A549 (cell line): ENCODE measurements around the gene RXRA. TPM values are rescaled to one million over a fixed set of nuclear protein-coding genes. Genes with fewer than 3 reads are reported as not detected.

Experiments used
- ATAC-seq, 2 experiments: fragments of 200-7000 bp in 1 of 2; fragments of >200 bp in 1 of 2; cut with Nextera tagmentation in 1 of 2; cut with Tn5 transposase in 1 of 2; 3 replicates each; pipeline versions ENCODE4 v1.8.0 to v1.9.1; 2018 to 2020; ENCODE audit warnings: mild to moderate bottlenecking in 1 of 2, moderate library complexity in 1 of 2
- CTCF ChIA-PET: fragments of 300-600 bp; sonication (Branson Sonifier 250); formaldehyde crosslinking; extraction: SDS; loops from one replicate; lab custom pipeline; 2021; ENCODE audit warnings: antibody characterized with exemption, inconsistent platforms; lab: Yijun Ruan, JAX
- POLR2A ChIA-PET: fragments of 350-600 bp; formaldehyde crosslinking; extraction: SDS; loops from one replicate; lab custom pipeline; 2021; ENCODE audit warnings: antibody characterized with exemption, inconsistent platforms; lab: Yijun Ruan, JAX
- DNase-seq, 2 experiments: peaks; one replicate each; pipeline versions ENCODE4 v3.0.0 to v3.0.0-alpha.2; 2011 to 2016; ENCODE audit warnings: low read depth in 1 of 2, low spot score in 1 of 2
- FAIRE-seq: peaks from 2 replicates; lab custom pipeline; 2011; peaks lifted over from hg19 to GRCh38; lab: Jason Lieb, UNC
- H3K27ac ChIP-seq, 2 experiments: fragments of >200 bp; sonication (Bioruptor Twin); formaldehyde crosslinking; 3 replicates each; pipeline ENCODE4 v1.5.1; 2016 to 2017
- H3K4me1 ChIP-seq: fragments of >200 bp; sonication (Bioruptor Twin); formaldehyde crosslinking; 3 replicates; pipeline ENCODE4 v1.6.1; 2016
- H3K4me2 ChIP-seq: fragments of >200 bp; sonication (Bioruptor Twin); formaldehyde crosslinking; 3 replicates; pipeline ENCODE4 v1.6.1; 2016
- H3K4me3 ChIP-seq: fragments of >200 bp; sonication (Bioruptor Twin); formaldehyde crosslinking; 3 replicates; pipeline ENCODE4 v1.5.1; 2016
- H3K9me3 ChIP-seq: fragments of >200 bp; sonication (Bioruptor Twin); formaldehyde crosslinking; 3 replicates; pipeline ENCODE4 v1.6.1; 2016
- BCL3 ChIP-seq: fragments of >200 bp; sonication (Bioruptor Twin); formaldehyde crosslinking; IDR thresholded peaks from 3 replicates; pipeline ENCODE4 v1.6.1; 2016
- BHLHE40 ChIP-seq: IDR thresholded peaks from 2 replicates; pipeline ENCODE4 v1.6.1; 2012; ENCODE audit warnings: low read depth, low read length, inconsistent platforms
- CBX8 ChIP-seq: fragments of 200-600 bp; sonication (generic); IDR thresholded peaks from 2 replicates; pipeline ENCODE4 v1.6.1; 2016
- CEBPB ChIP-seq, 2 experiments: fragments of >200 bp in 1 of 2; sonication (Bioruptor Twin) in 1 of 2; formaldehyde crosslinking in 1 of 2; IDR thresholded peaks; 2 replicates each; pipeline ENCODE4 v1.6.1; 2012 to 2016
- CTCF ChIP-seq: fragments of >200 bp; sonication (Bioruptor Twin); formaldehyde crosslinking; IDR thresholded peaks from 3 replicates; pipeline ENCODE4 v1.5.1; 2016
- EHF ChIP-seq: fragments of 250-450 bp; sonication (Bioruptor Pico); IDR thresholded peaks from 2 replicates; pipeline ENCODE4 v1.5.0; 2020; ENCODE audit warnings: mild to moderate bottlenecking
- EP300 ChIP-seq, 2 experiments: fragments of >200 bp; sonication (Bioruptor Twin); formaldehyde crosslinking; IDR thresholded peaks; 2 replicates in 1 of 2; 3 replicates in 1 of 2; pipeline ENCODE4 v1.6.1; 2016 to 2017
- HEYL ChIP-seq: fragments of 250-450 bp; sonication (Bioruptor Pico); IDR thresholded peaks from 2 replicates; pipeline ENCODE4 v1.8.0; 2021; ENCODE audit warnings: mild to moderate bottlenecking, moderate library complexity
- HMGXB4 ChIP-seq: fragments of 250-450 bp; sonication (Bioruptor Pico); IDR thresholded peaks from 2 replicates; pipeline ENCODE4 v1.5.0; 2021; ENCODE audit warnings: mild to moderate bottlenecking, moderate library complexity, borderline replicate concordance
- JUN ChIP-seq, 2 experiments: fragments of >200 bp; sonication (Bioruptor Twin); formaldehyde crosslinking; IDR thresholded peaks; 2 replicates in 1 of 2; 3 replicates in 1 of 2; pipeline ENCODE4 v1.6.1; 2016 to 2017
- MAZ ChIP-seq: fragments of 150-350 bp; IDR thresholded peaks from 2 replicates; pipeline ENCODE4 v1.6.1; 2014; ENCODE audit warnings: antibody characterized with exemption, low read depth, low read length, borderline replicate concordance
- MYC ChIP-seq: IDR thresholded peaks from 2 replicates; pipeline ENCODE4 v1.6.1; 2012; ENCODE audit warnings: mild to moderate bottlenecking, inconsistent platforms, low read length, improper control_type of control experiment, borderline replicate concordance
- PBX3 ChIP-seq: IDR thresholded peaks from 2 replicates; pipeline ENCODE4 v1.6.1; 2012
- POLR2A ChIP-seq: IDR thresholded peaks from 2 replicates; pipeline ENCODE4 v1.6.1; 2012; ENCODE audit warnings: mild to moderate bottlenecking, low read length
- RARB ChIP-seq: fragments of 250-450 bp; sonication (Bioruptor Pico); IDR thresholded peaks from 2 replicates; pipeline ENCODE4 v1.8.0; 2021; ENCODE audit warnings: mild to moderate bottlenecking, moderate library complexity
- REST ChIP-seq: fragments of 200-600 bp; sonication (generic); IDR thresholded peaks from 2 replicates; pipeline ENCODE4 v1.6.1; 2016; ENCODE audit warnings: antibody characterized with exemption, mild to moderate bottlenecking, moderate library complexity
- SREBF2 ChIP-seq: fragments of 450-650 bp; IDR thresholded peaks from 2 replicates; pipeline ENCODE4 v1.6.1; 2014; ENCODE audit warnings: mild to moderate bottlenecking, moderate library complexity
- ZC3H11A ChIP-seq: fragments of 450-650 bp; IDR thresholded peaks from 2 replicates; pipeline ENCODE4 v1.6.1; 2014; ENCODE audit warnings: antibody characterized with exemption, mild to moderate bottlenecking
- ZNF302 ChIP-seq: fragments of 250-450 bp; sonication (Bioruptor Pico); IDR thresholded peaks from 2 replicates; pipeline ENCODE4 v1.9.0; 2021; ENCODE audit warnings: inconsistent platforms, mild to moderate bottlenecking, moderate library complexity
- WGBS: methylation state at CpG from one replicate; pipeline ENCODE4 v1.1.6; 2017; ENCODE audit errors: missing lambda C conversion rate; 5-methylcytosine and 5-hydroxymethylcytosine counted together
- polyA plus RNA-seq, 4 experiments: library from polyadenylated mRNA; depleted of rRNA in 3 of 4; stranded (reverse); fragments of >200 nt; fragmentation: RNase III in 1 of 4; extraction: RNeasy Plus Mini Kit Qiagen cat#74134 plus additional on column Dnase treatment in 1 of 4; gene quantifications; 2 replicates in 3 of 4; 3 replicates in 1 of 4; pipeline ENCODE4 v1.2.3, GENCODE V29; 2011 to 2017

The RXRA gene
- polyA plus RNA-seq, 2 of the 4 experiments (the other 2 are of a cell fraction): 6.6 to 23.9 TPM

GRCh38 chr9:134297576-134297975 is 28.7 kb upstream of the RXRA start (continued):
- no peak for TF ChIP-seq HEYL (CRISPR knock-in tag)
- TF ChIP-seq MYC: no peak

GRCh38 chr9:134298000-134298399 is 28.3 kb upstream of the RXRA start:
- H3K4me3 ChIP-seq: no peak overlapping the region
- ChIA-PET CTCF (interaction anchor here (1.8 to 2.5 kb wide), 2 partner anchors 9 to 145 kb away, joined by 5 to 6 read pairs; no protein-coding TSS in a partner anchor), POLR2A (no interaction called here)
- H3K4me1 ChIP-seq: no peaks in the 10 kb centered on the region
- FAIRE-seq (no peak), ATAC-seq (no peak), DNase-seq (no peak)
- H3K9me3 ChIP-seq: no peaks in the 10 kb centered on the region
- H3K27ac ChIP-seq: no peak overlapping the region
- WGBS: 69% methylated on average over 6 of the region's 6 CpGs
- H3K4me2 ChIP-seq: no peak overlapping the region
- TF ChIP-seq SREBF2 (no peak), RARB (CRISPR knock-in tag) (no peak), PBX3 (no peak), CTCF (no peak), CBX8 (no peak), EP300 (IDR thresholded peaks at IDR 0.05) (no peak), ZC3H11A (no peak), BCL3 (no peak), MAZ (no peak), POLR2A (no peak), CEBPB (IDR thresholded peaks at IDR 0.05) (no peak), EHF (CRISPR knock-in tag) (no peak)

- no peak for FAIRE-seq
- H3K4me1 ChIP-seq: no peaks in the 10 kb centered on the region
- H3K9me3 ChIP-seq: no peaks in the 10 kb centered on the region
- DNase-seq: no peak
- ChIA-PET POLR2A (no interaction called here), CTCF (interaction anchor here (1.0 to 2.5 kb wide), 3 partner anchors 19 to 144 kb away, joined by 4 to 6 read pairs (median 6); no protein-coding TSS in a partner anchor)
- H3K27ac ChIP-seq: no peak overlapping the region
- ATAC-seq: no peak
- no peak for TF ChIP-seq REST
- TF ChIP-seq ZC3H11A: no peak
- TF ChIP-seq MYC: no peak
- no peak for TF ChIP-seq SREBF2
- TF ChIP-seq ZNF302 (CRISPR knock-in tag): no peak
- no peak for TF ChIP-seq BHLHE40
- no peak for TF ChIP-seq RARB (CRISPR knock-in tag)
- no peak for TF ChIP-seq JUN (IDR thresholded peaks at IDR 0.05)
- TF ChIP-seq HMGXB4: no peak
- H3K4me2 ChIP-seq: no peak overlapping the region
- 67% methylated on average over 5 of the region's 5 CpGs for WGBS
- H3K4me3 ChIP-seq: no peak overlapping the region
Observed at GRCh38 chr9:134299068-134299467, 27.2 kb upstream of the RXRA start.
